ENCODE results near the gene WDR62.

The WDR62 gene

DNA sequence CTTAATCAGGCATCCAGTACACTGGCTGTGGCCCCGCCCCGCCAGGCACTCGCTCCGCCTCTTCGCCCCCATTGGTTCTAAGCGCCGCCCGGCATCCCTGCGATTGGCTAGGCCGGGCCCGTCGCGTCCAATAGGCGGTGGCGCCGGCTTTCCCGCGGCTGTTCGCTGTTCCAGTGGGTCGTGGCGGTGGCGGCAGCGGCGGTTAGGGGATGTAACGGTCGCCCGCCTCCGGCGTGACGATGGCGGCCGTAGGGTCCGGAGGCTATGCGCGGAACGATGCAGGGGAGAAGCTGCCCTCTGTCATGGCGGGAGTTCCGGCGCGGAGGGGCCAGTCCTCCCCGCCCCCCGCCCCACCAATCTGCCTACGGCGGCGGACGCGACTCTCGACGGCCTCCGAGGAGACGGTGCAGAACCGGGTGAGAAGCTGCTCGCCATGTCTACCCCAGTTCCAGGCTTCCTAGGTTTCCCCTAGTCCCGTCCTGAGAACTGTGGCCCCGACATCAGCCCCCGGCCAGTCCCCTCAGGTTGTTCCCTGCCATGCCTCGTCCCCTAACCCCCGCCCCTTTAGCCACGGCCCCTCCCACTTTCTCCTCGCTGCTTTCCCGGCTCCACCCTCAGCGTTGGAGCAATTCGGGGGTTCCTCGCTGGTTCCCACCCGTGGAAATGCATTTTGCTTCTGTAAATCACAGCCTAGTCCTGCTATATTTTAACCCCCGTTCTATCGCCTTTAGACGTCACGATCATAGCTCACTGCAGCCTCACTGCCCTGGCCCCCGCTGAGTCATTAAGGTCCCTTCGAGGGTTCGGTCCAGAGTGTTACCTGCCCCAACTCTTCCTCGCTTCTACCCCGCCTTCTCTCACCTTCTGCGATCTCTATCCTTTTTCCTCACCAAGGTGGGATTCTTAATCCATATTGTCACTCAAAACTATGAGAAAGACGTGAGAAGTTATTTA is at the start of gene WDR62:
WDR62 (plus strand) TSS at position 165 of the 954 bp plus-strand sequence; CDS start at position 240, 75 bp downstream.
- peak; percentile 87 for DNase-seq (ENCODE audit: low read depth, low spot score)

DNA sequence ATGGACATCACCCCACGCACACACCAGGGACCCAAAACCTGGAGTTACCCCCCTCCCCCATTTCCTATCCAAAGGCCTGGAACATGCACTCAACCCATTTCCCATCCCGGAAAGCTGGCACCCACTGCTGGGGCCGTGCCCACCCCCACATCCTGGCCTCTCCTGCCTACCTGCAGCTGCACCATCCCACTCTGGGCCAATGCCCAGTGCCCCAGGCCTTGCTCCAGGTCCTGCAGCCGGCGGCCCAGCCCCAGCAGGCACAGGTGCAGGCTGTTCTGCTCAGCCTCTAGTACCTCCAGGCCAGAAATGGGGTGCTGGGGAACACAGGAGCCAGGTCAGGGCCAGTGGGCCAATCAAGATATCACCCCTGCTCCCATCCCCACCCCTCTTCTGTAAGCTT is 47.7 kb upstream of the WDR62 start:
- DNase-seq (ENCODE audit: low read depth, low spot score): no peak

DNA sequence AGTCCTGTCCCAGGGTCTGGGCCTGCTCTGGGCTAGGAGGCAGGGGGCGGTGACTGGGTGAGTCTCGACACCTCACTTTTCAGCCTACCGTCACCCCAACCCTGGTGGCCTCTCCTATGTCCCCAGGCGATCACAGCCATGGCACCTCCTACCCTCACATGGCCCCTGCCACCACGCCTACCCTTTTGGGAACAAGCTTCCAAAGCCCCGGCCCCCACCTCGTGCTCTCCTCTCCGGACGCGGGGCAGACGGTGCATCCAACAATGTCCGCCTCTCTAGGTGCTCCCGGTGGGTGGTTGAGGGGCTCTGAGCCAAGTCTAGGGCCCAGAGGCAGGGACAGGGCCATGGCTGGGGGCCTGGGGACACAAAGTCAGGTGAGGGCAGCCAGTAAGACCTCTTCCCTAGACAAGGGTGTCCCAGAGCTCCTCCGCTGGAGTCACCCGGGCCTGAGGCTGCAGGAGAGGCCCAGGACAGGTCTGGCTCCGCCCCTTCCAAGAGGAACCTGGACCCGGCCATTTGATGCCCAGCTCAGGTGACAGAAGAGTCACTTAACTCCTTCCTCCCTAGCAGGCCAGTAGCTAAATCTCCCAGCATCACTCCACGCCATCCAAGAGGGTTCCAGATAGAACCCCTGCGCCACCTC is 46.2 kb upstream of the WDR62 start, which contains the start of gene SYNE4:
SYNE4 (minus strand) TSS at position 478 of the 643 bp plus-strand sequence; CDS start at position 346, 132 bp downstream.
- DNase-seq (ENCODE audit: low read depth, low spot score): no peak

DNA sequence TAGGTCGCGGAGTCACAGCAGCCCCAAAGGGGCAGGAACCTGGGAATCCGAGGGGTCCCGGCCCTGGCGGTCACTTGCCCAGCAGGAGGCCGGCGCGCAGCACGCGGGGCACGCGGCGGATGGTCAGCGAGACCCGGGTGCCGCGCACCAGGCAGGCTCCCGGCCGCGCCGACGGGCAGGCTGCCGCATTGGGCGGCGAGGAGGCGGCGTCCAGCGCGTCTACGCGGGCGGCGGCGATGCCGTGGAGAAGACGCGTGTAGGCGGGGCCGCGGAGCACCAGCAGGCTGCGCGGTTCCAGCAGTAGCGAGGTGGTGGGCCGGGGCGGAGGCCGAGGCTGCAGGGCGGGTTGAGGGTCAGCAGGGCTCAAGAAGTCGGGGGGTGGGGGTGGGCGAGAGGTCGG is 45.5 kb upstream of the WDR62 start:
- no peak for DNase-seq (ENCODE audit: low read depth, low spot score)

DNA sequence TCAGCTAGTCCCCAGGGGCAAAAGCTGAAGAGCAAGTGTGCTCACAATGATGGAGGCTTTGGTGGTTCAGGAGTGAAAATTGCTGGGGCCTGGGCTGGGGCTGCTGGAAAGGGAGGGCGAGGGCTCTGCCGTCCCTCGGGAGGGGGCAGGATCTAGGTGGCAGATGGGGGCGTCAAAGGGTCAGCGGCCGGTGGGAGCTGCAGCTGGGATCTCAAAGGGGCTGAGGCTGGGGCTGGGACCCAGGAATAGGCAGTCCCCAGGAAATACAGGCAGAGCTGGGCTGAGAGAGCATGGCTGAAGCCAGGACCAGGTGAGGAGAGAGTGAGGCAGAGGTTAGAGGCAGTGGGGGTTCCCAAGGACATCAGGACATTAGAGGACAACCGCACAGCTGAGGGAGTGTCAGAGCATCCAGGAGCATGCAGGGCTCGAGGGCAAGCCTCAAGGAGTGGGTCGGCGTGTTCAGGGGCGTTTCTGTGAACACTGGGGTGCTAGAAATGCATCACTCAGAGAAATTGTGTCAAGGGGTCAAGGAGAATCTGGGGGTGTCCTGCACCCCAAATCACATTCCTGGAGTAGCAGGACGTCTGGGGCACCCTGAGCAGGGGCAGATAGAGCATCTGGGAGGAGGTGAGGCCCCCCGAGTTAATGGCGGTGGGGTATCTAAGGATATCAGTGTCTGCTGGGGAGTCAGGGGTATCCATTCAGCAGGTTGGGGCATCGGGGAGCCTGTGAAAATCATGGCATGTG is 44.9 kb upstream of the WDR62 start:
- DNase-seq (ENCODE audit: low read depth, low spot score): no peak

DNA sequence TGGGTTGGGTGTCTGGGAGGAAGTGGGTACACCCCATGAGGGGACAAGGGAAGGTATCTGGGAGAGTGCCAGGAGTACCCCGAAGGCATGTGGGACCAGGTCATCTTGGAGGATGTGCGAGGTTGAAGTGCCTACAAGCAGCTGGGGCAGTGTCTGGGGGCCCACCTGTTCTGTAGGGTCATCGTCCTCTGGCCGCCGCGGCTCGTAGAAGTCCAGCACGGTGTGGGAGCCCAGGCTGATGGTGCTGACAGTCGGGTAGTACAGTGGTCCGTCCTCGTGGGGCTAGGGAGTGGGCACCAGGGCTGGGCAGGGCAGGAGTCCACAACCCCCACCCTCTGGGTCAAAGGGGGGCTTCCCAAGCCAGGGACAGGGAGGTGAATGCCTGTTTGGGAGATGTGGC is 44.3 kb upstream of the WDR62 start:
- no peak for DNase-seq (ENCODE audit: low read depth, low spot score)

DNA sequence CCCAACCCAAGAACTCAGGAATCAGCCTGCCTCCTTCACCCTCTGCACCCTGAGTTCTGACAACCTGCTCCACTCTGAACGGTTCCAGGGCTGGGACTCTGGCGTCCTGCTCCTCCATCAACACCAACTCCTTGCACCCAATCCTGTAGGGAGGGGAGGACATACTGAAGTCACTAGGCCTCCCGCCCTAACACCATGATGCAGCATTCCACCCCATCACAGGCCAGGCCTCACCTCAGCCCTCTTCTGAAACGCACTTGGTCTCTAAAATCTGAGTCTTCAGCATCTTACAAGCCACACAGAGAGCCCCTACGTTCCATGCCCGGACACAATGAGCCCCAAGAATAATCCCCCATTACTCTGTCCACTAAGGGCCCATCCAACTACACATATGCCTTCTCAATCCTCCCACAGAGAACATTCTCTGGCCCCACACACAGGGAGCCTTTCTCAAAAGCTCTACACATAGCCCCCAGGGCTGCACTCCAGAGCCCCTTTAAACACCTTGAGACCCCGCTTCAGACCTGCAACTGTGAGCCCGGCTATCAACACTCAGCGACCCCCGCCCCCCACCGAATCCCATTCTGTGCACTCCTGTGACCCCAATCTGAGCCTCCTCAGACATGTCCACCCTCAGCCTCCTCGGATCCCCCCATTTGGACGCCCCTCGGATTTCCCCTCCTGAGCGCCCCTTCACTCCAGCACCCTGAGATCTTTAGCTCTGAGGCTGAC is 41.3 kb upstream of the WDR62 start:
- no peak for DNase-seq (ENCODE audit: low read depth, low spot score)

DNA sequence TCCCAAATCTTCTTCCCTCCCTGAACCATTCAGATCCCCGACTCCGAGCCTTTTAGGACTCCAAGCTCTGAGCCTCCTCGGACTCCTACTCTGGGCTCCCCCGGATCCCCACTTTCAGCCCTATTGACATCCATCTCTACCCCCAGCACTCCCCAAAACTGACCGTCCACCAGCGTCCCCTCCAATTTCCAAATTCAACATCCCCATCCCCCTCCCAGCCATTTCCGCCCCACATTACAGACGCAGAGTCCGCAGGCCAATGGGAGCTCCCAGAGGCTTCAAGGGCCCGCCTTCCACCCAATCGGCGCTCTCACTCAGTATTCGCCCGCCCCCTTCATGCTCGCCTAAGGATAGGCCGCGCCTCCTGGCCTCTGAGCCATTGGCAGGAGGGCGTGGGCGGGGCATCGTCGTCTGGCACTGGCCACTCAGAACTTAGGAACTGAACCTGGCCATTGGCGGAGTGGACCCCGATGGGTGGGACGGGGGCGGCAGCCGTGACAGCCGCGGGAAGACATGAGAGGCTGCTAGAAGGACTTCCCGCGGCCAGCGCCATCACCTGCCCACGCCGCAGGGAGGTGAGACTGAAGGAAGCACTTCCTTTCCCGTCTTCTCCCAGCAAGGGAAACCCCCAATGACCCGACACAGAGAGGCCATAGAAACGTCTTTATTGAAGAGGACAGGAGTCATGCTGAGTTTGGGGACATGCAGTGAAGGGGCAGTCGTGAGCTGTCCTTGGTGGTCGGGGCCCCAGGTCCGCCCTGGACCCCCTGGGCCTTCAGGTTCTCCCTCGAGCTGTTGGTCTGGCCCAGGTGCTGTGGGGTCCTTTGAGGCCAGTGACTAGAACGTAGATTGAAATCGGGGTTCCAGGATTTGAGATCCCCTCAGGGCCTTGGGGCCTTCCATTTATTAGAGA is 40.4 kb upstream of the WDR62 start, which contains the start of gene ALKBH6:
ALKBH6 (minus strand) TSS at position 202 of the 913 bp plus-strand sequence. CDS start 816 bp downstream, outside the sequence.
- DNase-seq (ENCODE audit: low read depth, low spot score): peak; percentile 100

DNA sequence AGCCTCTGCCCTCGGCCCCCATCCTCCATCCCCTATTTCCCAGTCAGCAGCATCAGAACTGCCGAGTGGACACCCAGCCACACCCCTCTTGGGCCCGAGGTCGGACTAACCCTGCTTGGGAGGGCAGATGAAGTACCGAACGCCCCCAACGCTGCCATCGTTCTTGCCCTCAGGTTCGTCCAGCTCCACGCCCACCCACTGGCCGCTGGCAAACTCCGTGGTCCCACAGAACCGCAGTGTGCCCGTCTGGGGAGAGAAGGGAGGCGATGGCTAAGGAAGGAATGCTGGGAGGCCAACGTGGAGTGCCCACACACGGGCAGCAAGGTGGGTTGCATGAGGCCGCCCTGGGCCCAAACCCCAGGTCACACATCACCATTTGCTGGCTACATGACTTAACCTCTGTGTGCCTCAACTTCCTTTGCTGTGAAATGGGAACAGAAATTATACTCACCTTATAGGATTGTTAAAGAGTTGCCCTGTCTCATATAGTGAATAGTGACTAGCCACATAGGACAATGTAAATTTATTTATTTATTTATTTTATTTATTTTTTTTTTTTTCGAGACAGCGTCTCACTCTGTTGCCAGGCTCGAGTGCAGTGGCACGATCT is 35.5 kb upstream of the WDR62 start:
- no peak for DNase-seq (ENCODE audit: low read depth, low spot score)

DNA sequence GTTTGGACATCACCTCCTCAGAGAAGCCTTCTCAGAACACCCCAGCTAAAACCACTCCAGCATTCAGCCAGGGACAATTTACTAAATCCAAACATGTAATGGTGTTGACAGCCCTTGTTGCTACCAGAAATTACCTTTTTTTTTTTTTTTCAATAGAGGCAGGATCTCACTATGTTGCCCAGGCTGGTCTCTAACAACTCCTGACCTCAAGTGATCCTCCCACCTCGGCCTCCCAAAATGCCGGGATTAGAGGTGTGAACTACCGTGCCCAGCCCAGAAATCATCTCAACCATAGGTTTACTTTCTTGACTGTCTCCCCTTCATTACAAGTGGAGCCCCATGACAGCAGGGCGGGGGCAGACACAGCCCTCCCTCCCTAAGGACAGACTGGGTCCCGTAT is 31.3 kb upstream of the WDR62 start:
- no peak for DNase-seq (ENCODE audit: low read depth, low spot score)

DNA sequence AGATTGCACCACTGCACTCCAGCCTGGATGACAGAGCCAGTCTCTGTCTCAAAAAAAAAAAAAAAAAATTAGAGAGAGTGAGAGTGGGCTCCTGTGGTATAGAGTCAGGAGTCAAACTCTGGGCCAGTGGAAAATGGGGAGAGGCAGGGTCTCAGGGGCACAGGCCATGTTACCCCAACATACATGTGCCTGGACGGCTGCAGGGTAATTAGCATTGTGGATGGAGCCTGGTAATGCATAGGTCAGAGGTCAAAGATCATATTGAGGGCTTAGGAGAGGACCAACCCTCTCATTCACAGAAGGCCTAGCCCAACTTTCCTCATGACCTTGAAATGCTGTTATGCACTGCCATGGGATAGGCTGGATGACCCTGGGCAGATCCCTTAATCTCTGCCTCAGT is 29.2 kb upstream of the WDR62 start:
- no peak for DNase-seq (ENCODE audit: low read depth, low spot score)

DNA sequence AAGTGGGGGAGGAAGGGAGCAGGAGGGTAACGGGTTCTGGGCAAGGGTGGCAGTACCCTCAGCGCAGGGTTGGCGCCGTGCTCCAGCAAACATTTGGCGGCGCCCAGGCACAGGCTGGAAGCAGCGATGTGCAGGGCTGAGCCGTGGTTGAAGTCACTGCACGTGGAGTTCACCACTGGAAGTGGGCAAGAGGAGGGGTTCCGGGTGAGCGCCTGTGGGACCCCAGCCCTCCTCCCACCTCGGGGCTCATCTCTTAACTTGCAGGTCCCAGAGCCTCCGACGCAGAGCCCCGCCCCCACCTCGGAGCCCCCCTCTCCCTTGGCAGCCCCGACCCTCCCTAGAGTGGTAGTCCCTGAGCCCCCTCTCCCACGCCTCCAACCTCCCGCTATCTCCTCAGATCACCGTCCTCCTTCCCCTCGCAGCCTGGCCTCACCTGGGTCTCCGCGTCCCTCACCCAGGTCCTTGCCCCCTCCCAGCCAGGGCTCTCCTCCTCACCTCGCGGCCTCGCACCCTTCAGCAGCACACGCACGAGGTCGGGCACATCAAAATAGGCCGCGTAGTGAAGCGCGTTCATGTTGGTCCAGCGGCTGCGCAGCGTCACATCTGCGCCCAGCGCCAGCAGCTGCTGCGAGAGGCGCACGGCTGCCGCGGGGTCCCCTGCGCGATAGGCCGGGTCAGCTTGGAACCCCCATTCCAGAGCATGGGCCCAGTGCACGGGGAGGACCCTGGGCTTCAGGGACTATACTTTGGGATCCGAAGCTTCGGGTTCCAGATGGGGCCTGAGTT is 28.4 kb upstream of the WDR62 start:
- no peak for DNase-seq (ENCODE audit: low read depth, low spot score)

DNA sequence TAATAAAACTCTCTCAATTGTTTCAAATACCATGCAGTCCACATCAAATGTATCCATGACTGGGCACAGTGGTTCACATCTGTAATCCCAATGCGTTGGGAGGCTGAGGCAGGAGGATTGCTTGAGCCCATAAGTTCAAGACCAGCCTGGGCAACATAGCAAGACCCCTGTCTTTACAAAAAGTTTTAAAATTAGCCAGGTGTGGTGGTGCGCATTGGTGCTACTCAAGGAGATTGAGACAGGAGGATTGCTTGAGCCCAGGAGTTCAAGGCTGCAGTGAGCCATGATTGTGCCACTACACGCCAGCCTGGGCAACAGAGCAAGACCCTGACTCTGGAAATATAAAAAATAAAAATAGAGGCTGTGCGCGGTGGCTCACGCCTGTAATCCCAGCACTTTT is 27.0 kb upstream of the WDR62 start:
- no peak for DNase-seq (ENCODE audit: low read depth, low spot score)

DNA sequence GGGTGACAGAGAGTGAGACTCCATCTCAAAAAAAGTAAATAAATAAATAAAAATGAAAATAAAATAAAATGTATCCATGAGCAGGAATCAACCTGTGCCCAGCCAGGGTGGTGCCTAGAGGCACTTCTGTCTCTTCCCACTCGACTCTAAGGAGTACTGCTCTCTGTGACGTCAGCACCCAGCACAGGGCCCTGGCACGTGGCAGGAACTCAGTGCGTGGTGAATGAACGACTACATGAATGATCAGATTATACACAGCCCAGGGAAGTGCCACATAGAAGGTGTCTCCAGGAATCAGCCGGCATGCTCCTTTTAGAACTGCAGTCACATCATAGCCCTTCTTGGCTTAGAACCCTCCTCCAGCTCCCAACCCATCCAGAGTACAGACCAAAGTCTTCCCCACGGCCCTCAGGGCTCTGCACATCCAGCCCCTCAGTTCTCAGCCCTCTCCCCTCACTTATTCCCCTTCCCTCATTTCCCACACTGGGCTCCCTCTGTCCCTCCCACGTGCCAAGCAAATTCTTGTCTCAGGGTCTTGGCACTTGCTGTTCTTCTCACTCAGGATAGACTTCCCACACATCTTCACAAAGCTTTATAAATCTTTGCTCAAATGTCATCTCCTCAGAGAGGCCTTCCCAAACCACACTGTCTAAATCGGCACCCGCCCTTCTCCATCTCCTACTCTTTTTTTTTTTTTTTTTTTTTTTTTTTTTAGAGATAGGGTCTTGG is 26.2 kb upstream of the WDR62 start:
- DNase-seq (ENCODE audit: low read depth, low spot score): no peak

DNA sequence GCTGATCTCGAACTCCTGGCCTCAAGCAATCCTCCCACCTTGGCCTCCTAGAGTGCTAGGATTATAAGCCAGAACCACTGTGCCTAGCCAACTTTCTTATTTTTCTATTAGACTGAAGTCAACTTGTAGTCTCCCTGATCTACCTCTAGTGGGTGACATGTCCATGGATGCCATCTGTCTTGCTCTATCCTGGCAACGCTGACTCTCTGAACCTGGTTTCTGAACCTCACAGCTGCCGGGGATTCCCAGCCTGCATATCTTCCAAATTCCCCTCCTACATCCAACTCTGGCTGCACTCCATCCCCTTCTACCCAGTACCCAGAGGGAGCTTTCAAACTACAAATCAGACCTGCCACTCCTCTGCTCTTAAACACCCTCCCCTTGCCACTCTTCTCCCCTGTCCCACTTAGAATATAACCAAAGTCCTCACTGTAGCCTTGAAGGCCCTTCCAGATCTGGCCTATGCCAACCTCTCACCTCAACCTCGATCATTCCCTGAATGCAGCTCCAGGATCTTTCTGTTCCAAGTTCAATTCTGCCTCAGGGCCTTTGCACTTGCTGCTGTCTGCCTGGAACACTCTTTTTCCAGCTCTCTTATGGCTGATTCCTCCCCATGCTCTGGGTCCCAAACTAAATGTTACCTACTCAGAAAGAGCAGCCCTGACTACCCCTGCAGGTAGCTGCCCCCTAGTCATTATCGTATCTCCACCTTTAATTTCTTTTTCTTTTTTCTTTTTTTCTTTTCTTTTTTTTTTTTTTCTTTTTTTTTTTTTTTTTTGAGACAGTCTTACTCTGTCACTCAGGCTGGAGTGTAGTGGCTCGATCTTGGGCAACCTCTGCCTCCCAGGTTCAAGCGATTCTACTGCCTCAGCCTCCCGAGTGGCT is 24.2 kb upstream of the WDR62 start:
- no peak for DNase-seq (ENCODE audit: low read depth, low spot score)

DNA sequence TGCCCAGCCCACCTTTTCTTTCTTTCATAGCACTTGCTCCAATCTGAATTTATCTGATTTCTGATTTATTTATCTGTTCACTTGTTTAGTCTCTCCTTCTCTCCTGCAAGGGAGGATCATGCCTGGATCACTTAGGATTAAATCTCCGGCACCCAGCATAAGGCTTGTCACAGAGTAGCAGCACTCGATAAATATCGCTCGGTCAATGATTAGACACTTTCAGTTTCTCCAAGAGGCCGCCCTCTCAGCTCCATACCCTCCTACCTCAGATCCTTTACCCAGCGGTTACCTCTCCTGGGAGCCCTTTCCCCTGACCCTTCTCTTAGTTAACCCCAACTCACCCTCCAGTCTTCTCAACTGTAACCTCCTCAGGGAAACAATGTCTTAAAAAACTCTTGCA is 23.4 kb upstream of the WDR62 start:
- no peak for DNase-seq (ENCODE audit: low read depth, low spot score)

Measured in activated naive CD8-positive, alpha-beta T cell treated with anti-CD3 and anti-CD28 coated beads, Interleukin-2, amount 50 U/mL, for 16 hours (primary cell).